ENCODE measurements around the gene RPUSD4.

Gene RPUSD4

DNA sequence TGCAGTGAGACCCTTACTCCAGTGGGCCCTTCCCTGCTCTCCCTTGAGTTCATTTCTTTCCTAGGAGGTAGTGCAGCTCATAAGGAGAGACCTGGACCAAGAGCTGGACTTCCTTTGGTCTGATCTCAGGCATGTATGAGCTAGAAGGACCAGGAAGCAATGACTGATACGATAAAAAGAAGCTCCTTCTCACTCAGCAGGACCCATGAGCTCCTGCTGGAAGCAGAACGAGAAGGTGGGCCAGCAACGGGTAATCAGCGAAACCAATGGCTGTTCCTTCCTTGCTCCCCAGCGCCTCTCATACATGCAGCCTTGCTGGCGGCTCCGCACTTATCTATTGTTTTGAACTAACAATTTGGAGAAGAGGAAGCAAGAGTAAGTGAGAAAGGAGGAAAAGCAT is 56.8 kb downstream of the RPUSD4 start:
- DNase-seq = no peak

DNA sequence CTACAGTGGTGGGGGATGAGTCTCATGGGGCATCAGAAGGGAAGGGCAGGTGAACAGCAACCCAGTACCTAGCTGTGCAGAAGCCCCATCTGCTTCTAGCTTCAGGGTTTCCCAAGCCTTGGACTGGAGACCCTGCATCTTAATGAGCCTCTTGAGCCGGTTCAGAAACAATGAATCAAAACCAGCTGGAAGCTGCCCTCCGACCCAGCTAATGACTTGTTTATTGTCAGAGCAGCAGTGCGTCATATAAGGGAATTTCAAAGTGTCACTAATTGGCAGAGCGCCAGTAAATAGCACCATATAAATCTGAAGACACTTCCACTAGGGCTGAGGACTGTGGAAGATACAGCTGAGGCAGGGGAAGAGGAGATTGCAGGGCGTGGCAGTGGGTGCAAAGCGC is 57.5 kb downstream of the RPUSD4 start:
- no peak for DNase-seq

DNA sequence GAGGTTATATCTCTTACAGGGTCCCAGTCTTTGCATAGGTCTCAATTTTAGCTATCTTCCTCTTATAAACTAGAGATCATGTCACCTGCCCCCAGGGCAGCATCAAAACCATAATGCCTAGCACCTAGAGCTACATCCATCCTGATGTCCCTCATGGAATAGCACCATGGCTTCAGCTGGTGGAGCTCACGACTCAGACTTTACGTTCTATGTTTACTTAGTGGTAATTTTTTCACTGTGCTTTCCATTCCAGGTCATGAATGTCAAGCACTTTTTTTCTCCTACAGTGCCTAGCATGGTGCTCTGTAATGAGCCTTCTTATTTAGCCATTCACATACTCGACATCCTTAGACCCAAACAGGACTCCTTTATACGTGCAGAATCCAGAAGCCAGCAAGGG is 58.4 kb downstream of the RPUSD4 start:
- DNase-seq = no peak

DNA sequence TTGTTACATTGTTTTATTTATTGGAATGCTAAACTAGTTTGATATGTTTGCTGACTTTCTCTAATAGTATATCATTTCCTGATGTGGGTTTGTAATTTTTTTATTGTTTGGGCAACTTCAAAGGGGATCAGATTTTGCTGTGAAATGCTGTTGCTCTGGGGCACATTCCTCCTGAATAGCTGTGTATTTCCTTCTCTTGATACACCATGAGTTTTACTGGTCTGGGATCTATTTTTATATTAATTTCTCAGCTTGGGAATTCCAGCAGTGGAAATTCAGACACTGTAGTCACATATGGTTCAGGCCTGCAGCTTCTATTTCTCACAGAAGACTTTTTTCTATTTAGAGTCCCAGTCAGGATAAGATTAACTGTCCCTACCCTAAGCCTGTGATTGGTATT is 58.9 kb downstream of the RPUSD4 start:
- DNase-seq = no peak

DNA sequence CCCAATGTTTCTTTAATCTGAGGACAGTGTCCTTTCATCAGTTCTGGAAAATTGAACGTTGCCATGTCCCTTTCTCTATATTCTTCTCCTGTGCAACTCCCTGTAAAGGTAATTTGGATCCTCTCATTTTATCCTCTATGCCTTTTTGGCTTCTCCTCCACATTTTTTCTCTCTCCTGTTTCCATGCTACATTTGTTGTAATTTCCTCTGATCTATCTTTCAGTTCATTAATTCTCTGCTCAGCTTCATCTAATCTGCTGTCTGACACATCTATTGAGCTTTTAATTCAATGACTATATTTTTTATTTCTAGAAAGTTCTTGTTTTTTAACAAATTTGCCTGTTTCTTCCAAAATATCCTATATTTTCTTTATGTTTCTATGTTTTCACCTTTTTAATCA is 59.3 kb downstream of the RPUSD4 start:
- DNase-seq = no peak

Measured in stimulated activated CD4-positive, alpha-beta T cell treated with anti-CD3 and anti-CD28 coated beads, Interleukin-2, amount 100 ng/mL, for 48 hours (primary cell).